AG08396 (cell line): ENCODE results near the gene LYAR.

ENCODE experiments used
- DNase-seq: peaks from one replicate; pipeline ENCODE4 v3.0.0; 2012; ENCODE audit warnings: low spot score, mixed read lengths

Gene LYAR

DNA sequence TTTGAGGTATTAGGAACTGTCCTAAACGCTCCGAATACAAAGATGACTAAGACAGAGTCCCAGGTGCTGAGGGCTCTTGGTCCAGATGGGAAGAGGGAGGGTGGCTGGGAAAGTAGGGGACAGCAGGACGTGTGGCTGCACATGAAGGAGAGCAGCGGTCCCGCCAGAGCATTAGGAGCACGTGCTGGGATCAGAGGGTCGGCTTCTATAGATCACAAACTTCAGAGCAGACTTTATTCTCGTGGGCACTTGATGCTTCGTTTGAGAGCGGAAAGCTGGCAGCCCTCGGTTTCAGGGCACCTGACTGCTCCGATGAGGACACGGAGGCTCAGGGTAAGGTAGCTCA is 26.2 kb upstream of the LYAR start:
- DNase-seq, result no peak

DNA sequence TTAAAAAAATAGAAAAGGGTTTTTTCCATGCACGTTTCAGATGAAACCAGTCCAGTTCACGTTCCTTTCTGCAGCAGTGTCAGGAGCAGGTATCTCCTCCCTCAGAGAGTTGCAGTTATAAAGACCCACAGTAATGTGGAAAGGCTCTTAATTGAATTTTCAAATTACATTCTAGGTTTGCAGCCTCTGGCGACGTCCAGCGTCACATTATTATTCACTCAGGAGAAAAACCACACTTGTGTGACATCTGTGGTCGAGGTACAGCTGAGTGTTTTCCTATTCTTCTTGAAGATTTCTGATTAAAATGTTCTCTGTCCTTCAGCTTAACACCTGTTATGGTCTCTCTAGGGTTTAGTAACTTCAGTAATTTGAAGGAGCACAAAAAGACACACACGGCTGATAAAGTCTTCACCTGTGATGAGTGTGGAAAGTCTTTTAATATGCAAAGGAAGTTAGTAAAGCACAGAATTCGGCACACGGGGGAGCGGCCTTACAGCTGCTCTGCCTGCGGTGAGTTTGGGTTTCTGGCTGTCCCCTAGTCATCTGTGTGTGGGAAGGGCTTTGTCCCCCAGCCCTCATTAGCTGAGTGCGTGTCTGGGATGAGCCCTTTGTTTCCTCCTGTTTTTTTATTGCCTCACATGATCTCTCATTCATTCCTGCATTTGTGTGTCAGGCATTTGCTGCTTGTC is 25.7 kb upstream of the LYAR start:
- no peak for DNase-seq

DNA sequence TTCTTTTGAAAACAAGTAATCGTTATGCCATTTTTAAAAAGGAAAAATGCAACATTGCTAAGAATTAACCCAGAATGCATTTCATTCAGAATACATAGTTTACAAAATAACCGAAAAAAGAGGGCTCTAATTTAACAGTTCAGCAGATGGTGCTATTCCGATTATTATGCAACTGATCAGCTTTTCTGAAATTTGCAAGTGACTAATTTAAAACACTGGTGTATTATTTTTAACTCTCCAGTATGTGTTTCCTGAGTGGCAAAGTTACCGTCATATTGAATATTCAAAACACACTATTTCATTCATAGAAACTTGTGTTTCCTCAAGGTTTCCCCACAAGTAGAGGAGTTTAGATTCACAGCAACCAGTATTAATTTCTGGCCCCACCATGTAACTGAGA is 21.2 kb upstream of the LYAR start:
- DNase-seq, result no peak

DNA sequence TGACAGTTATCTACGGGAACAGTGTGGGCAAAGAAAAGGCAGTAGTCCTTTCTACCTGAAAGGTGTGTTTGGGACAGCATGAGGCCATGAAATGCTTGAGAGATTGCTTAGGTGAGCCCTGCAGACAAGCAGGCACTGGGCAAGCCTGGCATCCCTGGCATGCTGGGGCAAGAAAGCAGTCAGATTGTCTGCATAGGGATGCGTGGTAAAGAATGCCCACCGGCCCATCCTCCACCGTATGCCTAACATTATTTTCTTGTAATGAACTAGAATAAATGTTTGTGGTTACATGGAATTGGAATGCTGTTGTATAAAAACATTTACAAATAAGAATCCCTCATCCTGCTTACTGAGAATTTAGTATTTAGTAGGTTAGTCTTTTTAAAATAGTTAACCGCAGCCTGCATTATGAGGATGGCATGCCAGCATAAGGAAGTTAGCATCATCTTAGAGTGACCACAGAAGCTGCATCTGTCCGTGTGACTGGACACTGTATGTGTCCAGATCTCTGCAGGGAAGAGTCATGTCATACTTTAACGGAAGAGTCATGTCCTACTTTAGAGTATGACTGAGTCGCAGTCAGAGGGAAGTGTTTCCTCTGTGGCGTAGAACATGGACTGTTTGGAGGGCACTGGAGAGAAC is 19.0 kb upstream of the LYAR start:
- DNase-seq, result peak; percentile 54

DNA sequence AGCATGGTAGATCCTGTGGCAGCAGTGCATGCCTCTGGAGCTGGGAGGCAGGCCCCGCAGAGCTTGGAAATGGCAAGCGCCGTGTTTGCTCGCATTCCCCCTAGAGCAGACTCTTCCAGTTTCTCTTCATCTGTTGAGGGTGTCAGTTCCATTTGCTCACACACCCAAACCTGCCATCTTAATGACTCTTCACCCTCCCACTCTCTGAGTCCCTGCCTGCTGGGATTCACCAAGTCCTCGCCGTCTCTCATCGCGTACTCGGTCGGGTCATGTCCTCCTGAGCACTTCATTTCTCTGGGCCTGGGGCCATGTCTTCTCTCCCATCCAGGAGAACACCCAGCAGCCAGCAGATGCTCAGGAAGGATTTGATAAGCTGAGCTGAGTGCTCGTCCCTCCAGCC is 17.0 kb upstream of the LYAR start:
- no peak for DNase-seq

DNA sequence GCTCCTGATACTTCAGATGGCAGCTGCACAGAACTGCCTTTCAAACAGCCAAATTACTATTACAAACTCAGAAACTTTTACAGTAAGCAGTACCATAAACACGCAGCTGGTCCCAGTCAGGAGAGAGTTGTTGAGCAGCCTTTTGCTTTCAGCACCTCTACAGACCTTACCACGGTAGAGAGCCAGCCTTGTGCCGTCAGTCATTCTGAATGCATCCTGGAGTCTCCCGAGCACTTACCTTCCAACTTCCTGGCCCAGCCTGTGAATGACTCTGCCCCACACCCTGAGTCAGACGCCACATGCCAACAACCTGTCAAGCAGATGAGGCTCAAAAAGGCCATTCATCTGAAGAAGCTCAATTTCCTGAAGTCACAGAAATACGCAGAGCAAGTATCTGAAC is 12.5 kb upstream of the LYAR start:
- no peak for DNase-seq

DNA sequence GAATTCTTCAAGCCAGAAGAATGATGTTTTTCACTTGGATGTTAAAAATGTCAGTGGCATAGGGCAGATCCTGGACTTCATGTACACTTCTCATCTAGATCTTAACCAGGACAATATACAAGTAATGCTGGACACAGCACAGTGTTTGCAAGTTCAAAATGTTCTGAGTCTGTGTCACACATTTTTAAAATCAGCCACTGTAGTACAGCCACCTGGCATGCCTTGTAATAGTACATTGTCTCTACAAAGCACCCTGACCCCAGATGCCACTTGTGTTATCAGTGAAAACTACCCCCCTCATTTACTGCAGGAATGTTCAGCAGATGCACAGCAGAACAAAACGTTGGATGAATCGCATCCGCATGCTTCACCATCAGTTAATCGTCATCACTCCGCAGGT is 12.0 kb upstream of the LYAR start:
- DNase-seq, result no peak

DNA sequence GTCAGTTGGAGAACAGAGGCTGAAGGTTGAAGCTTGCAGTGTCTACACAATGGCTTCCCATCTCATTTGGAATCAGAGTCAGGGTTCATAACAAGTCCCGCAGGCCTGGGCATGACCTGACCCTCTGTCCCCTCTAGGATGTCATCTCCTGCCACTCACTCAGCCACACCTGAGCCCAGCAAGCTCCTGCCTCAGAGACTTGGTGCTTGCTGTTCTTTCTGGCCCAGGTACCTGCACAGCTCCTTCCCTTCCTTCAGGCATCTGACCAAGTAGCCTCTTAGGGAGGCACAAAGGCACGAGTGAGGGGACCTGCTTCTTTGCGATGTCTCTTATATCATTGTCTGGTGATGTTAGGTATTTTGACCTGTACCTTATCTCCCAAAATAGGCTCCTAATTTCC is 9.1 kb upstream of the LYAR start:
- DNase-seq, result no peak

DNA sequence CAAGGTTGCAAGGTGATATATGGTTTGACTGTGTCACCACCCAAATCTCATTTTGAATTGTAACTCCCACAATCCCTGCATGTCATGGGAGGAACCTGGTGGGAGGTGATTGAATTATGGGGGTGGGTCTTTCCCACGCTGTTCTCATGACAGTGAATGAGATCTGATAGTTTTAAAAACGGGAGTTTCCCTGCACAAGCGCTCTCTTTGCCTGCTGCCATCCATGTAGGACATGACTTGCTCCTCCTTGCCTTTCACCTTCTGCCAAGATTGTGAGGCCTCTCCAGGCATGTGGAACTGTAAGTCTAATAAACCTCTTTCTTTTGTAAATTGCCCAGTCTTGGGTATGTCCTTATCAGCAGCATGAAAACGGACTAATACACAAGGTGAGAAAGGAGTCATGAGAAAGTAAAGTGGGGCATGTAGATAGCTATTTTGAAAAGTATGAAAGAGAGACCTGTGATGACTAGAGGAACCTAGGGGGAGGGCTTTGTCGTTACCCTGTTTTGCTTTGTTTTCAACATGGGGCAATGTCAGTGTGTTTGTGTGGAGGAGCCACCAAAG is 6.4 kb upstream of the LYAR start:
- no peak for DNase-seq

DNA sequence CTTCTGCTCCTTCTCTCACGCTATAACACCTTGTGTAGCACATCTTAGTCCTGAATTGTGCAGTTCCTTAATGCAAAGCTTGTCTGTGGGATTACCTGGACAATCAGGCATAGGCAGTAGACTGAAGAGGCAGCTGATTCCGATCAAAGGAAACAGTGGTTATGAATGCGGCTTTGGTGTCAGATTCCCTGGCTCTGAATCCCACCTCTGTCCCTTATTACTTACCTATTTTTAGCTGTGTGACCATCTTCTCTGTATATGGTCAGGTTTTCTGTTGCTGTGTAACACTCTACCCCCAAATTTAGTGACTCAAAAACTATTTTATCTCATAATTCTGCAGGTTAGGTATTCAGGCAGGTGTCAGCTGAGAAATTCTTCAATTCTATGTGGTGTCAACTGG is 3.3 kb upstream of the LYAR start:
- DNase-seq, result no peak

DNA sequence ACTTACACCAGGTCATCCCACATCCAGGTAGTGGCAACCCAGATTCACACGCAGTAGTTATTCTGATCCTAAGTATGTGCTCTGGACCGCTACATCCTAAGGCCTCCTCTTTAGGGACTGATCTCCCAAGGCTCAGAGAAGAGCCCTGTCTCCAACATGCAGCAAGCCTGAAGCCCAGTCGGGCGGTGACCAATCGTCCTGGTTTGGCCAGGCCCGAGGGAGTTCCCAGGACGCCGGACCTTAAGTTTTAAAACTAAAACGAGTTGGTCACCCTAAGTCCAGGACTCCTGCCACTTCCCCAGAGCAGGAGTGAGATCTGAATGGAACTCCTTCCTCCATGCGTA is 385 bp downstream of the LYAR start:
- DNase-seq, result no peak

DNA sequence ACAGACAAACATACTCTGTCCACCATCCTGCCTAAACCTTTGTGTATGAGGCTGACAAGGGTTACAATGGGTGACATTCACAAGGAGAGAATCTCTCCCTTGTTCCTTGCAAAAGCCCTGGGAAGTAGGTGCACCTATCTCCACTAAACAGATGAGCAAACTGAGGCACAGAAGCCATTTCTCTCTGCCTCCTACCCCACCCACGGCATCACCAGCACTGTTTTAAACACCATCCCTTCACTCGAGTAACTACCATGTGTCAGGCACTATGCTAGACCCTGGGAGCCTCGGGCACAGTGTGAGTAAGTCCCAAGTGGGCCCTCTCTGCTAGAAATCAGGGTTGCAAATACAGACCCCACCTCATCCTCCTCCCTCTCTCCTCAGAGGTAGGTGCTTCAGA is 899 bp downstream of the LYAR start:
- DNase-seq, result no peak

DNA sequence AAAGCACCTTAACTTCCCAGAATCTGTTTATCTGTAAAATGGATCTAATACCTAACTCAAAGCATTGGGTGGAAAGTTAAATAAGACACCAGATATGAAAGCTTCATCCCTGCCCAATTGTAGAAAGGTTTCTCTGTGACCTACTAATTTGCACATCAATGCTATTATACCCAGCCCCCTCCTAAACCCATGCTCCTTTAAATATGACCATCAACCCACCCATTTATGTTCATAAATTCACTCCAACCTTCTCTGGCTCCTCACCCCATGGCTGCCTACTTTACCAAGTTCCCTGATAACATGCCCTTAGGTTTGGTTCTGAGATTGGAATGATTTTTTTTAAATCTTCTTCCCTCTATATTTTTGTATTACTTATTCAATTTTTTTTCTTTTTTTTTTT is 1.9 kb downstream of the LYAR start:
- no peak for DNase-seq

DNA sequence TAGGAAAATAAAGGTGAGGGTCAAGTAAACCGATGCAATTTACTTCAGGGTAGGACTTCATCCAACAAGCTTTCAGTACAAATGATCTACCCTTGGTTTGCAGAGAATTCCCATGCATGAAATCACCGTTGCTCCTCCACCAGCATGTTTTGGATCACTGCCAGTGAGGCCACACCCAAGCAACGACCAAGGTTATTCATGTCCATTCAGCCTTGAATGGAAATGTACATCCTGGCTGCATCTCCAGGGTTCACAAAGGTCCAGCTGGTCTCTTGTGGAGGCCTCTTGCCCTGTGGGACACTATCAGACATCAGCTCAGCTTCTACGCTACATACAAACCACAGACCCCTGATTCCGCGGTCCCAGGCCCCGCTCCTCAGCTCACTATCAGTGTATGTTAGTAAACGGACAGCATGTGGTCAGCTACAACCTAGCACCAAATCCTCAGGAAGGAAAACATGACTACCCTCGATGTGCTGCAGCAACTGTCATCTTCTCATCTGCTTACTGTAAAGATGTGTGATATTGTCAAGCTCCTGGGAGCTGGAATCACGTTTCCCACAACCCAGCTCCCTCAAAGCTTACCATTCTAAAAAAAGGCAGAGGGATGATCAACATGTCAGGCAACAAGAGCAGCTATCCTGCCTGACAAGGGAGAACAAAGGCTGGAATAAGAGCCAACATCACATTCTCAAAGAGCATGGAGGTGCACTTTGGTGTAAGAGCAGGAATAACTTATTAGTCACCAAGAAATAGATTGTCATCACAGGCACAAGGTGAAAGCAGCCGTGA is 4.9 kb downstream of the LYAR start:
- DNase-seq, result no peak

DNA sequence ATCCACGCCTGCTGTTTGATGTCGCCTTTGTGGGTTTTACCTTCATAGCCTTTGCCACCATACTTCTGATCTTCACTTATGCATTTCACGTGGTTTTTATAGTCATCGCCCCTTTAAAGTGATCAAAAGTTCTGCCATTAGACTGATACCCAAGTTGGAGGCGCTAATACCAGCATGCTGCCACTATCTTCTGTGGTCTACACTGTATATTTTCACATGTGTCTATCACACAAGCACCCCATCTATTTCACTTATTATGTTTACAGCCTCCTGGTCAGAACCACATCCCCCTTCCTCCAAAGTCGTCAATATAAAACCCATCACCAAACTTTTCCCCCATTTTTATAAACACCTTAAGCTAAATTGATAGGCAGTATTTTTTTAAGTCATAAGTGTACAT is 8.2 kb downstream of the LYAR start:
- DNase-seq, result no peak

DNA sequence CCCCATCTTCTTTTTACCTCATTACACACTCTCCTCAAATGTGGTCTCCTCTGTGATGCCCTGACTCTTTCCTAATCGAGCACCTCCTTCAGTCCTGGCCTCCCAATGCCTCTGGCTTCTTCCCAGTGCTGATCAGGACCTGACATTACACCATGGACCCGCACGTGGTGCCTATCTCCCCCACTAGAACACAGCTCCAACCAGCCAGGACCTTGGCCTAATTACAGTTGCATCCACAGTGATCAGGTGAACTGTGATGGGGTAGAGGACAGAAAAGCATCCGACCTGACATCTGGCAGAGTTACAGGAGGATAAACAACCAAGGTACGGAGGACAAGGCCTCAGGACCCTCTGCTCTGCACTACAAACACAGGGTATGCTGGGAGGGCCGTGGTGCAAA is 12.4 kb downstream of the LYAR start:
- no peak for DNase-seq

DNA sequence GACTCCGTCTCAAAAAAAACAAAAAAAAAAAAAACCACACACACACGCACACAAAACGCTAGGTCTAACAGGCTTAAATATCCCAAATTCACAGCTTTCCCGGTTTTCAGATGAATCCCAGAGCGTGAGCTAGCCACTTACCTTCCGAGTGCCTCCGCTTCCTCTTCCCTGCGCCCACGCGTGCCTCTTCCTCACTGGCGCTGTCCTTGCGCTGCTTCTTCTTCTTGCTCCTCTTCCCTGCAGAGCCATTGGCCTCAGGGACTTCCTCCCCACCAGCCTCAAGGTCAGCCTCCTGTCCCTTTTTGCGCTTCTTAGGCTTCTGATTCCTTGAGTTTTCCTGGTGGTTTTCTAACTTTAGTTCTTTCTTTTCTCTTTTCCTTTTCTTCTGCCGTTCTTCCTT is 15.7 kb downstream of the LYAR start:
- no peak for DNase-seq

DNA sequence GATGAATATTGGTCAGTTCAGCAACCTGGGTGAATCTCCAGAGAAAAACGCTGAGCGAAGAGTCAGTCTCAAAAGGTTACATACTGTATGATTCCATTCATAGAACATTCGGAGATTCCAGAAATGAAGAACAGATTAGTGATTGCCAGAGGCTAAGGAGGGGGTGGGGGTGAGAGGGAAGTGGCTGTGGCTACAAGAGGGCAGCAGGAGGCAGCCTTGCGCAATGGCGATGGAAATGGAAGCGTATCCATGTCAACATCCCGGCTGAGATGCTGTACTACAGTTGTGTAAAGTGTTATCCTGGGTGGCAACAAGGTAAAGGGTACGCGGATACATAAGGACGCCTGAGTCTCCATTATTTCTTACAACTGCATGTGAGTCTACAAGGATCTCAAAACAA is 18.0 kb downstream of the LYAR start:
- DNase-seq, result no peak

DNA sequence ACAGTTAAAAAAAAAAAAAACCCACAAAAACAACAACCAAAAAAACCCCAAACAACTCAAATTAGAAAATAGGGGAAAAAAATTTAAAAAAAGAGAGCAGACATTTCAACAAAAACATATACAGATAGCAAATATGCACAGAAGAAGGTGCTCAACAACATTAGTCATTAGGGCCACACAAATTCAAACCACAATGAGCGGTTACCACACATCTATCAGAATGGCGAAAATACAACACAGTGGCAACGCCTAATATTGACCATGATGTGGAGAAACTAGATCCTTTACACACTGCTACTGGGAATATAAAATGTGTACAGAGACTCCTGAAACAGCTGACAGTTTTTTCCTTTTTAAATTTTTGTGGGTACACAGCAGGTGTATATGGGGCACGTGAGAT is 19.4 kb downstream of the LYAR start:
- no peak for DNase-seq

DNA sequence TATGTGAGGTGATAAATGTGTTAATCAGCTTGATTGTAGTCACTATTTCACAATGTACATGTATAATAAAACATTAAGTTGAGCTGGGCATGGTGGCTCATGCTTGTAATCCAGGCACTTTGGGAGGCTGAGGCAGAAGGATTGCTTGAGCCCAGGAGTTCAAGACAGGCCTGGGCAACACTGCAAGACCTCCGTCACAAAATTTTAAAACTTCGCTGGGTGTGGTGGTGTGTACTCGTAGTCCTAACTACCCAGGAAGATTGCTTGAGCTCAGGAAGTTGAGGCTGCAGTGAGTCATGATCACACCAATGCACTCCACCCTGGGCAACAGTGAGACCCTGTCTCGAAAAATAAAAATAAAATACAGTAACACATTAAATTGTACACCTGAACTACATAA is 20.1 kb downstream of the LYAR start:
- no peak for DNase-seq

DNA sequence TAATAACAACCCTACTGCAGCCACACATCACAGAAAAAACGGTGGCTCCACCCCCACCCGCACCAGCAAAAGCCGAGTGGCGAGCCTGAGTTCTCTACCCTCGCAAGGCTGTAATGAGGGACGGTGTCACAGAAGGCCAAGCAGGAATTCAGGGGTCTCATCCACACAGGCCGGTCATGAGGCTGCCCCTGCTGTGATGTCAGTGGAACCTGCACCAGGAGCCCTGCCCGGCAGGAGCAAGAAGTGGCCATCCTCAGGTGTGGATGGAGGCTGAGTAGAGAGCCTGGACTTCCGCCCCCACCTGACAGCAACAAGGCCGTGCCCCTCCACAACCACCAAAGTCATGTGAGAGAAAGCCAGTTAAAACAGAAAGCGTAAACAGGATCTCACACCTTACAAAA is 20.6 kb downstream of the LYAR start:
- no peak for DNase-seq

DNA sequence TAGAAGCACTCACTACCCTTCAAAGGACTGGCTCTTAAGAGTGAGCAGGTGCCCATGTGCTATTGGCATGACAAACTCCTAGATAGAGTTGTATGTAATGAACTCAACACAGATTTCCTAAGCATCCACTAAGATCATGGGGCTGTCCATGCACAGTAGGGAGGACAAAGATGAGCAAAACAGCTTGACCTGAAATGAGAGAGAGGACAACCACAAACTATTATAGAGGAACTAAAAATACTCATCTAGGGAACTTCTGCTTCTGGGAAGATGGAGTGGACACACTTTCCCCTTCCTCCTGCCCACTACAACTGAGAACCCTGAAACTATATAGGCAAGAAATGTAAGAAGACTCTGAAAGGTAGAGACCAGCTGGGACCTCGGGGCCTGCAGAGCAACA is 21.2 kb downstream of the LYAR start:
- DNase-seq, result no peak

DNA sequence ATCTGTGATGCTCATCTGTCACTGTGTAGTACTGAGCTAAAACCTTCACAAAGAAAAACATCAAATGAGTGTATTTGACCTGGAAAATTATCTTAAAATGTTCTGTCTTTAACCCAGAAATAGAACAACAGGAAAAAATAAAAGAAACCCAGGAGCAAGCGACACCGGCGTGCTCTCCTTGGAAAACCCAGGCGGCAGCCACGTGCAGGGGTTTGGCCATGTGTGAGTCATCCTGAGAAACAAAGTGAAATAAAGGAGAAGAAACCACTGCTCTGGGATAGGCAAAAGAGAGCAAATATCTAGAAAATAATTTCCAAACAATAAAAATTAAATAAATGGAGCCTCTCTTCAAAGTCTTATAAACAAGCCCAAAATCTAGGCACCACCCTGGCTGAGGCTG is 22.0 kb downstream of the LYAR start:
- DNase-seq, result no peak
